NCI-H524 (cell line): ENCODE results near the gene AKAP6.
A peak's percentile ranks its signal among the peaks of the same experiment; 100 is the strongest.
"Not testable (repeated sequence)": the region's sequence is repeated elsewhere in the genome, so short reads cannot be mapped to it uniquely, and the experiment has no call there.

Experiments
- DNase-seq, 2 experiments: peaks; one replicate each; lab custom pipeline; 2025; lab: John Stamatoyannopoulos, UW

AKAP6 gene

DNA sequence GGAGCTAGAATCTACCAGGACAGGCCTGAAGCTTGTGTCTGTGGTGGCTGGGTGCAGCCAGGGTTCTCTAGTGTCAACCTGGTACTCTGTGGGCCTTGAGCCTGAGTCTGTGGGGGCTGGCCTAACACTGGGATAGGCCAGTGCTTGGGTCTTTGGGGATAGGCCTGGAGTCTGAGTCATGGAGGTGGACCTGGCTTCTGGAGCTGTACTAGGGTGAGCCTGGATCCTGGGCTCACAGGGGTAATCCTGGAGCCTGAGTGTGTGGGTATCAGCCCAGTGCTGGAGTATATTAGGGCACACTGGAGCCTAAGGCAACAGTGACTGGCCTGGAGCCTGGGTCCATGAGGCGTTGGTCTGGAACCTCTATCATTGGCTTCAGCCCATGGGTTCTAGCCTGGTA is 427.1 kb downstream of the AKAP6 start:
- DNase-seq, result no peak

DNA sequence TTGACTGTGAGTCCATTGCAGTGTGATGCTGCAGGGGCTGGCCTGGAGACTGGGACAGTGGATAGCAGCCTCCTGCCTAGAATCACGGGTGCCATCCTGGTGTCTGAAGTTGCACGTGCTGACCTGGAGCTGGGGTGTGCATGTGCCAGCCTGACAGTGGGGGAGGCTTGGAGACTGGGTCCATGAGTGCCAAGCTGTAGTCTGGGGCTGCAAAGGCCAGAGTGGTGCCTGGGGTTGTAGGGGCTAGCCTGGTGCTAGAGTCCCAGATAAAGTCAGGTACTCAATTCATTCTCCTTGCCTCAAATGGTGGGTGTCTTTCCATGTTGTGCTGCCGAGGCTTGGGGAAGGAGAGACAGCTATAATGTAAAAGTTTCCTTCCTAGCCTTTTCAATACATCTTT is 427.7 kb downstream of the AKAP6 start:
- DNase-seq, result no peak

DNA sequence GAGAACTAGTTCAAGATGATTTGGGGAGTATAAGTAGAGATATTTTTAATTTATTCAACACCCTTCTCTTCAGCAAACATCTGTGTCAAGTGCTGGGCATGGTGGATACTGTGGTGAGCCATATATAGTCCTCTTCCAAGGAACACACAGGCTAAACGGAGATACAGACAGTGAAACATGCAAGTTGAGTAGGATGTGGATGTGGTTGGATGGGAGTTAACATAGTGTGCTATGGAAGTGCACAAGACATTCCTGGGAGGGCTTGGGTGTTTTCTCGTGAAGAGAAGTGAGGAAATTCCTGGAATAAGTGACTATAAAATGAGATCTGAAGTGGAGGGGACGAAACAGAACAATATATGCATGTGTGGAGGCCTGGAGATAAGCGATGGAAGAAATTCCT is 428.5 kb downstream of the AKAP6 start:
- no peak for DNase-seq

DNA sequence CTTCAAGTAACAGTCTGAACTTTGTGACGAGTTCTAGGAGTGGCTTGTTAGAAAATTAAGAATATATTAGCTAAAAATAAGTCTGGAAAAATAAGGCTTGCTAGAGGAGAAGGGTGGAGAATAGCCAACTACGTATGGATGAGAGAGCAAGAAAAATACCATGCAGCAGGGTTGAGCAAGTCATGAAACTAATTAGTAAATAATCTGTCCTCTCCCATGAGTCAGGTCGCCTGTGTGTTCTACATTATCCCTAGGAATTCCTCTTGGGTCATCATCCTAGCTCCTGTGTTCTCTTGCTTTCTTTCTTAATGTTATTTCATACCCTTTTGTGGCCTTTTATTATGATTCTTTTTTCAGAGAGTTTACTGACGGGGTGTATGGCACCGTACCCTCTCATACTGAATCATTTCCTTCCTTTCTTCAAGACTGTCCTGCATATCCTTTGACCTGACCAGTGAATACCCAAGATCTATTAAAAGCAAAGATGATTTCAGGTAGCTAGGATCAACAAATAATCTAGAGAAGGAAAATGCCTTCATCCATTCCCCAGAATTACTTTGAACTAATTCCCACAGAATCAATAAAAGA is 432.4 kb downstream of the AKAP6 start:
- DNase-seq, result no peak

DNA sequence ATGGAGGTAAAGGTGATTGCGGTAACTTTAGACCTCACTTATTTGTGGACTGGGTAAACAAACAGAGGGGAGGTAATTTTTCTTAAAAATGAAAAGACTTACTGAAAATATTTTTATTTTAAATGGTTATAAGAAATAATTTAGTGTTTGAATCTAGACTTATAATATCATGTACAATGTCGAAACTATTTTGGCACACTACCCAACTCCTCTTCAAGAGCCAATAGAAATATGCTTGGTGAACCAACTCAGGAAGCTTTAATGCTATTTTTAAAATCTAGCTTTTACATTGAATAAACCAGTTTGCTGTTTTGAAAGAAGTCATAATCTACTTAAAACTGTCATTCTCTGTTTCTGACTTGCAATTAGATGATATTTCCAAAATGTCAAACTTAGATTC is 433.8 kb downstream of the AKAP6 start:
- DNase-seq, result no peak

DNA sequence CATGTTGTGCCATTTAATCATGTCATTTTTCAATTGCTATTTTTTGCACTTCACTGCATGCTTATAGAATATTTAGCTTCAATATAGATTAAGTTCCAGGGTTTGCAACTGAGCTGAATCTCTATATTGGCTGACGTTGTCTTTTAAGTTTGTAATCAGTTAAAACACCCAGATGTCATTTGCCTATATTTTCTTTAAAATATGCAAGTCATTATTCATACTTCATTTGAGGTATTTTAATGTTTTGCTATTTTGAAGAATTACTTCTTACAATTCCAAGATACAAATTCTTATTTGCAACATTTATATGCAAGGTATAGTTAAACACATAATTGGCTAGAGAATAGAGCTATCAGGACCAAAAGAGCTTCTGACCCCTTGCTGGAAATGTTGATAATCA is 434.6 kb downstream of the AKAP6 start:
- no peak for DNase-seq

DNA sequence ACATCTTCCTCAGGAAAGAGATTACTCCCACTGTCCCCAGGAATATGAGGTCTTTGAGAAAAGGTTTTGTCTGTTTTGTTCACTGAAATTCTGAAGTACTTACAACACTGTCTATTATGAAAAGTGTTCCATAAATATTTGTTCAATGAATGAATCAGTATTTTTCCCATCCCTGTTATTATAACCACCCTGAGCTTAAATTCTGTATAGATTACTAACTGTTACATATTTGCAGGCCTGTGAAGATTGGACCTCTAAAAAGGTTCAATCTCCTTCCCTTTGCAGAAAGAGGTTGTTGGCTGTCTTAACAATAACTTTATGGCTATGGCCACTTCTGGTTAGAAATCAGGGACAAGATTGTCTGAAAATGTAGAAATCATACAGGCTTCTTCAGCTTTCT is 435.0 kb downstream of the AKAP6 start:
- no peak for DNase-seq

DNA sequence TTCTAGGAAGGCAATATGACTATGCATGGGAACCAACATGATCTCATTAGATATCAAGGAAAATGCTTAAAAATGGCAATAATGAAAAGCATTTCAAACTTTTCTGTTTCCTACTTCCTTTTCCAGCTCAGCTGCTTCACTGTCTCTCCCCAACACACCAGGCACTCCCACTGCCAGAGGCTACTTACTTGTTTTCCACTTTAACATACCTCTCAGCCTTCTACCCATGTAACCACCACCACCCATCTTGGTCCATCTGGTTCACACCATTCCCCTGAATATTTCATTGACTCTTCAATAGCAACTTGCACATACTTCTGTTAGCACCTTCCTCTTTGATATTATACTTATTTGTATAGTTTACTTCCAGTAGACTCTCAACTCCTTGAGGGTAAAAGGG is 441.3 kb downstream of the AKAP6 start:
- DNase-seq, result no peak

DNA sequence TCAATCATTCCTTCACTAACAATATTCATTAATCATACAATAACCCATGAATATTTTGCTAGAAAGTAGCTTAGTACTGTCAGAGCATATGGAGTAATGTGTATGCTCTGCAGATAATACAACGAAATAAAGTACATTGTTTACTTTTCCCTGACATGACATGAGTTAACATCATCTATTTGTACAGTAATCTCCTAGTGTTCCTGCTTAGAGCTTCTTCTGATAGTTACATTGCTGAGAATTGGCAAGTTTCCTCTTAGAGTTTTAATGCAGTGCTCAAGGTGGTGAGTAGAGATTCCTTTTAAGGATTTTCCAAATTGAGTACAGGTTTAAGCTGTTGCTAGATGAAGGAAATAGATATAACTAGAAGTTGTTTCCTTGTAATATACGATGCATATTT is 445.1 kb downstream of the AKAP6 start:
- DNase-seq, result no peak

DNA sequence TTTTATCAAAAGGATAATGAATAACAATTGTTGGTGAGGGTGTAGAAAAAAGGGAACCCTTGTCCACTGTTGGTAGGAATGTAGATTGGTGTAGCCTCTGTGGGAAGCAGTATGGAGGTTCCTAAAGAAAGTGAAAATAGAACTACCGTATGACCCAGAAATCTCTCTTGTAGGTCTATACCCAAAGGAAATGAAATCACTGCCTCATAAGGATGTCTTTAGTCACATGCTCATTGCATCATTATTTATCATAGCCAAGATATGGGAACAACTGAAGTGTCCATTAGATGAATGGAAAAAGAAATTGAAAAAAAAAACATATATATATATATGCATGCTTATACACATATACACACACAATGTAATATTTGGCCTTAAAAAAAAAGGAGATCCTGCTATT is 450.7 kb downstream of the AKAP6 start:
- no peak for DNase-seq

DNA sequence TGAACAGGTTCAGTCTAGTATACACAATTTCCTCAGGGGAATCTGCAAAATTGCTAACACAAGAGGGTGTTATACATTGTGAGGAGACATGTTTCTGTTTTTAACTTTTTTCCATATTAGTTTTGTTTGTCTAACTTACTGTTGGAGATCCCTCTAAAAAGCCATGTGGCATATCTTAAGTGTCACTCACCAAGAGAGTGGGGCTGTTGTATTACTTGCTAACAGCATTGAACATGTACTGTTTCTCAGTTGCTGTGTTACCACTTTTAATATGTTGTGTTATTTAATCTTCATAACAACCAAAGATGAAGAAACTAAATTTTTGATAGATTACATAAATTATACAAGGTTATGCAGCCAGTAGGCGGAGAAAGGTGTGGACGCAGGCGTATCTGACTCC is 455.3 kb downstream of the AKAP6 start:
- DNase-seq, result no peak

DNA sequence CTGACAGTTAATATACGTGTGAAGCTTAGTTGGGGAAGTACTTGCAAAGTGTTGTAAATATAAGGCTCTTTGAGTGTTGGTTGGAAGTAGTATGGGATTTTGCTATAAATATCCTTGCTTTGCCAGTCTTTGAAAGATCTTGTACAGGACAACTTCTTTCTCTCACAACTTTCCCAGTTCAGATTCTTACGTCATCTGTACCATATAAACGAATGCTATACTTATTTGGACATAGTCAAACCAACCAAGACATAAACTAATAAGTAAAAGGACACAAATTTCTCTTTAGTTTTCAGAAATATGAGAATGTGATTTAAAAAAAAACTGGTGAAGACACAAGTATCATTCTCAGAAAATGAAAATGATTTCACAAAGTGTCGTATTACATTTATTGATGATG is 456.5 kb downstream of the AKAP6 start:
- no peak for DNase-seq

DNA sequence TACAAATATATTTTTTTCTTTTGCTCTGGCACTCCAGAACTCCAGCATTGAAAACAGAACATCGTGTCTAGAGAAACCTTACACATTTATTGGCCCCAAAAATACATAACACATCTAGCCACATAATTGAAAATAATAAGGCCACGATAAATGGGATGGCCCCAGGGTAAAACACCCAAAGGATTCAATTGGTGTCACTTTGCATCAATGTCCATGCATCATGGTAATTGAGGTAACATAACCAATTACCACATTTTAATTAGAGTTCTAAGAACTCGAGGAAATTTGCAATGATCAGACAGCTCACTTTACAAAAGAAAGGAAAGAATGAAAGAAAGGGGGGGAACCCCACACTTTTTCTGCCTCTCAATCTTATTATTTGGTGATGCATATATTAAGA is 457.8 kb downstream of the AKAP6 start:
- DNase-seq, result no peak

DNA sequence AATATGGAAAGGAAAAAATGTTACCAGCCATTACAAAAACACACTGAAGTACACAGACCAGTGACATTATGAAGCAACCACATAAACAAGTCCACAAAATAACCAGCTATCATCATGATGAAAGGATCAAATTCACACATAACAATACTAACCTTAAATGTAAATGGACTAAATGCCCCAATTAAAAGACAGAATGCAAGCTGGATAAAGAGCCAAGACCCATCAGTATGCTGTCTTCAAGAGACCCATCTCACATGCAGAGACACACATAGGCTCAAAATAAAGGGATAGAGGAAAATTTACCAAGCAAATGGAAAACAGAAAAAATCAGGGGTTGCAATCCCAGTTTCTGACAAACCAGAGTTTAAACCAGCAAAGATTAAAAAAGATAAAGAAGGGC is 463.9 kb downstream of the AKAP6 start:
- DNase-seq, result not testable (repeated sequence)

DNA sequence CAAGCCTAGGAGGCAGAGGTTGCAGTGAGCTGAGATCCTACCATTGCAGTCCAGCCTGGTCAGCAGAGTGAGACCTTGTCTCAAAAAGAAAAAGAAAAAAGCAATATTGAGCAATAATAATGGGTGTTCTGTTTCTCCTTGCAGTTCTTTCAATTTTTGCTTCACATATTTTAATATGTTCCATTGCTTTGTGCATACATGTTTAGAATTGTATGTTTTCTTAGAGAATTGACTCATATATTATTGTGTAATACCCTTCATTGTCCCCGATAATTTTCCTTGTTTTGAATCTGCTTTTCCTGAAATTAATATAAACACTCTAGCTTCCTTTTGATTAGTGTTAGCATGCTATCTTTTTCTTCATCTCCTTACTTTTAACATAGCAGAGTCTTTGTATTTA is 471.2 kb downstream of the AKAP6 start:
- no peak for DNase-seq

DNA sequence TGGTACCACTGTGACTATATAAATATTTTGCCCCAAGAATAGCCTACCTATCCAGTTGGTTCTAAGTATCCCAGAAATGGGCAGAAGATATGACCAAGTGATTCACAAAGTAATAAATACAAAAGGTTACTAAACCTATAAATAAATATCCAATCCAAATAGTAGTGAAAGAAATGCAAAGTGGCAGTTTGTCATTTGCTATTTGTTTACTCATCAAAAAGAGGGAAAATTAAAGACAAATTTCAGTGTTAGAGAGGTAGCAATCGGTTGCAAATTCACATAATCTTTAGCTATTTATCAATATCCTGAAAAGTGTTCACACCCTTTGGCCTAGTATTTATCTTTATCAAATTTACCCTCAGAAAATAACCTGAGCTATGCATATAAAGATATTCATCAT is 473.2 kb downstream of the AKAP6 start:
- no peak for DNase-seq

DNA sequence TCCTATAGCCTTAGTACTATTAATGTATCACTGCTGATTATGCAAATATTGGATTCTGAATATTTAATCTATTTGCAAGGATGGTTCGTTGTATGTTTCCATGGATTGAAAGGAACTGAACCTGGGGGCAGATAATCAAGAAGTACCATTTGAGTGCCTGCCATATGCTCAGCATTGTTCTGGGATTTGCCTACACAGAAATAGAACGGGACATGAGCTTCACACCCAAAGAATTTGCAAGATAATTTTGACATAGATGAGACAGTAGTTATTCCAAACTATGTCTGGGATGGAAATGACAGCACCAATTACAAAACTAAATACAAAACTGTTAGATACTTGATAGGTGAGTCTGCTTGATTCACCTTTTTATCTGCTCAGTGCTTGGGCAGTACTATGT is 476.9 kb downstream of the AKAP6 start:
- DNase-seq, result peak in 1 of 2 experiments; percentile 12

DNA sequence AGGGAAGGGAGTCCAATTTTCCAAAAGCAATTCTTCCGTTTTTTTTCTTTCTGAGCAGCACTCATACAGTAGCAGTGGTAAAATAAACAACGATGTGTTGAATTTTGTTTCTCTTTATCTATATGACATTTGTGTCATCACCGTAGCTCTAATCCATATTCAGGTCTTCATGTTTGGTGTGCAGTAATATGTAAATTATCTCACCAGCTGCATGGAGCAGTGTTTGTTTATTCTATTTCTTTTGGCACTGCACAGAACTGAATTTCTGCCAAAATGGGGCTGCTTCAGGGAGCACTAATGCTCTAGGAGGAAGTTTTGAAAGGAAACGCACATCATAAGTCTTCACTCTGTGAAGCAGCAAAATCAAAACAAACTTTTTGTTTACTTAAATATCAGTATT is 479.5 kb downstream of the AKAP6 start:
- DNase-seq, result no peak

DNA sequence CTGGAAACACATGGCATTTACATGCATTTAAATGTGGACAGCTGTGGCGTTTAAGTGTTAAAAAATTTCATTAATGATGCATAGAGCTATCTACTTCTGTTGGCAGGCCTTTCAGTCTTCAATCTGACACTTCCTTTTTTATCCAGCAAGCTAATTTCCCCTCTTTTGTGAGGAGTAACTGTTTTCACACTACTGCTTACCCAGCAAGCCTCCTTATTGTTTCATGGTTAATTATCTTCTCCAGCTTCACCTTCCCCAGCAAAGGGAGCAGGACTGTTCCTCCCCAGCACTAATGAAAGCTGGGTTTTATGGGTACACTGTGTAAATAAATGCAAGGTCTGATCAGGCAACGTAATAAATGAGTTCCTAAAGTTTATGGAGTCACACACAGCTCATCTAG is 480.2 kb downstream of the AKAP6 start:
- no peak for DNase-seq

DNA sequence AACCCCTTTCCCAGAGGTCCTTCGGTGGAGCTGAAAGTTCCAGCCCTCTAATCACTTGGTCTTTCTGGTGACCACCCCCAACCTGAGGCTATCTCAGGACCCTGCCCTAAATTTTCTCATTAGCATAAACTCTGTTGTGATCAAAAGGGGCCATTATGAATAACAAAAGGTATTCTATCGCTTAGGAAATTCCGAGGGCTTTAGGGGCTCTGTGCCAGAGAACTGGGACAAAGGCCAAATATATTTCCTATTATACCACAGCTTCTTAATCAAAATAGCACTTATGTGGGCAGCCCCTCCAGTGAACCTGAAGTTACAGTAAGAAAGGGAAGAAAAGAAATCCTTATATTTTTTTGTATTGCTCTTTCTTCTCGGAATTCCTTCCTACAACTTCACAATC is 484.3 kb downstream of the AKAP6 start:
- no peak for DNase-seq

DNA sequence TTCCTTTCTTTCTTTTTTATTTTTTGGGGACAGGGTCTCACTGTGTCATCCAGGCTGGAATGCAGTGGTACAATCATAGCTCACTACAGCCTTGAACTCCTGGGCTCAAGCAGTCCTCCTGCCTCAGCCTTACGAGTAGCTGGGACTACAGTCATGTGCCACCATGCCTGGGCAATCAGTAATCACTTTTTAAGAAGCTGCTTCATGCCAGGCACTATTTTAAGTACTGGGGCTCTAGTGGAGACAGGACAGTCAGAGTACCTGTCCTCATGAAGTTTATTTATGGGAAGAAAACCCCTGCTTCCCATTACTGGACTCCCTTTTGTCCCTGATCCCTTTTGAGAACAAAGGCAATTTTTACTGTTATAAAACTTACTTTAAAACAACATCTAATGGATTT is 485.6 kb downstream of the AKAP6 start:
- no peak for DNase-seq

DNA sequence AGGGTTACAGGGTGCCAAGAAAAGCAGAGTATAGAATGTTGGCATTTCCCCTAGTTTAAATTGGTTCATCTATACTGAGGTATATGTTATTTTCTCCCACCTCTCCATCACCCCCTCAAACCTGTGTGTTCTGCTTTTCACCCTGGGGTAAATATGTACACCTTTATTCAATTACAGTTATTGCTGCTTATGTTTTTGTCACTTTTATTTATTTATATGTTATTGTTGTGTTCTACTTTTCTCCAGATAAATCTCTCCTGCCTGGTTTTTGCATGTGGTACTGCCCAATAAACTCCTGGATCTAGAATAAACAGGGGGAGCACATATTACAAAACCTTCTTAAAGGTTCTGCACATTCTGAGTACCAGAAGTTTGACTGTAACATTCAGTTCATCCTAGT is 487.5 kb downstream of the AKAP6 start:
- no peak for DNase-seq

DNA sequence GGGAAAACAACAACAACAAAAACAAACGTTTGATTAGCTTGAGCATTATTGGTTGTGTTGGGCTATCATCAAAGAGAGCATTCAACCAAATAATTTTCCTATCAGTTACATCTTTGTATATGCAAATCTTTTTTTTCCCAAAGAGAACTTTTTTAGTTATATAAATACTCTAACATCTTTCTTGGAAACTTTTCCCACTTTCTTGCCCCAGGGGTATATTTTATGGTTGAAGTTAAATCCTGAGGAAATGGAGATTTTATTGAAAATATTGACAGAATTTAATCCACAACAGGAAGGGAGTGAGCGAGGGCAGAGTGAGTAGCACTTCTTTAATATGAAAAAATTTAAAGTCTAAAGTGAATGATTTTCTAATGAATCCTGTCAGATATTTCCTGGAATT is 488.7 kb downstream of the AKAP6 start:
- no peak for DNase-seq

DNA sequence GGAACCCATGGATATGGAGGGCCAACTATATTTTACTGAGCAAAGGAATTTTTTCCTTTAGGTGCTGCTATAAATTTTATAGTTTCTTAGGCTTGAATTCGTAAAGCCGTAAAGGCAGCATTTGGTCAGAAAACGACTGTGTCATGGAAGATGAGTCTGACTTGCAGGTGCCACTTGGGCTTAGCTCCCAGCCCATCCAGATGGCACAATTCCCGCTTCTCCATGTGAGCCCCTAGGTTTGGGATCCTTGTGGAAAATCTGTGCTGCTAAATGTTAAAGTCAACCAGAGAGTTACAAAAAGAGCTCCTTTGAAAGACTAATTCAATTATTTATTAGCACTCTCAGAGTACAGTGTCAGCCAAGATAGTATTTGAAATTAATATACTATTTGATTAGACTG is 489.5 kb downstream of the AKAP6 start:
- peak; percentile 84 to 93 for DNase-seq

DNA sequence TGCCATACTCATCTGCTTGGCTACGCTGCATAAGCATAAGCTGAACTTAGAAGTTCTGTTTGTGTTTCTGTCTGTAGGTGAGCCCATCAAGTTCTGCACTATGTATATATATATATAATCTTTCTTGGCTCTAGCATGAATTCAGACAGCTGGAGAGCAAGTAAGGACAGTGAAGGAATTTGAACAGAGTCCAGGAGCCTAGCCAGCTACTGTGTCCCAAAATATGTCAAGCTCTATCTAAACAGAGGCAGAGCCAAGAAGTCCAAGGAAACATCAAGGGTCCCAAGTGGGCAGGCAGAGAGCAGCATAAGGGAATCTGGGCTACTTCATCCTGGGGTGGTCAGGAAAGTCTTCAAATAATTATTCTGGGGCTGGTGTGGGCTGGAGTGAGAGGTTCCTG is 491.1 kb downstream of the AKAP6 start:
- DNase-seq, result no peak
